Sigmoid colon (tissue), 7 donors: Measurements from ENCODE around the gene AATF. TPM values are rescaled to one million over a fixed set of nuclear protein-coding genes. Genes with fewer than 3 reads are reported as not detected.

ENCODE experiments used
- DNase-seq: peaks from one replicate; pipeline ENCODE4 v3.0.0-alpha.2; 2019
- H3K27ac ChIP-seq, 4 donors: fragments of 200-600 bp; sonication (generic); one replicate each; pipeline ENCODE4 v1.5.1; 2016 to 2019; ENCODE audit warnings: mild to moderate bottlenecking in 1 of 4
- H3K27me3 ChIP-seq, 3 donors: fragments of 200-600 bp; sonication (generic); one replicate each; pipeline ENCODE4 v1.5.1; 2019; ENCODE audit warnings: mild to moderate bottlenecking in 1 of 3
- H3K36me3 ChIP-seq, 4 donors: fragments of 200-600 bp; sonication (generic); one replicate each; pipeline ENCODE4 v1.5.1; 2016 to 2019
- H3K4me1 ChIP-seq, 4 donors: fragments of 200-600 bp; sonication (generic); one replicate each; pipeline ENCODE4 v1.5.1; 2017 to 2019
- H3K4me3 ChIP-seq, 4 donors: fragments of 200-600 bp; sonication (generic); one replicate each; pipeline ENCODE4 v1.5.1; 2017 to 2019; ENCODE audit warnings: mild to moderate bottlenecking in 2 of 4, moderate library complexity in 1 of 4
- H3K9me3 ChIP-seq, 4 donors: fragments of 200-600 bp in 3 of 4; sonication (generic) in 3 of 4; one replicate each; pipeline versions ENCODE4 v1.5.1 to v1.6.1; 2013 to 2019
- CTCF ChIP-seq, 4 experiments: fragments of 450-650 bp in 3 of 4; fragments of 200-600 bp in 1 of 4; IDR thresholded peaks; one replicate each; pipeline ENCODE4 v1.5.1; 2016 to 2019; ENCODE audit warnings: antibody characterized with exemption in 4 of 4, mild to moderate bottlenecking in 3 of 4, moderate library complexity in 2 of 4
- EP300 ChIP-seq, 4 donors: sonication (generic); formaldehyde crosslinking; IDR thresholded peaks; one replicate each; pipeline ENCODE4 v1.6.1; 2017; ENCODE audit warnings: antibody characterized with exemption in 4 of 4
- POLR2A ChIP-seq, 2 donors: fragments of 450-650 bp; IDR thresholded peaks; one replicate each; pipeline ENCODE4 v1.6.1; 2016; ENCODE audit warnings: antibody characterized with exemption in 2 of 2, mild to moderate bottlenecking in 2 of 2, moderate library complexity in 2 of 2
- POLR2AphosphoS5 ChIP-seq, 4 donors: sonication (generic); formaldehyde crosslinking; IDR thresholded peaks; one replicate each; pipeline ENCODE4 v1.6.1; 2017; ENCODE audit warnings: antibody characterized with exemption in 4 of 4
- WGBS, 2 donors: extraction: QIAGEN DNeasy Blood & Tissue Kit; methylation state at CpG; one replicate each; pipeline ENCODE4 v1.1.7; 2013; 5-methylcytosine and 5-hydroxymethylcytosine counted together
- intact Hi-C: fragments of 100-400 bp; cut with DNase I; formaldehyde crosslinking; loops from one replicate; pipeline ENCODE4 v1.15.1; 2023
- polyA plus RNA-seq, 3 donors: library from polyadenylated mRNA; stranded (reverse); fragments of 200-250 nt; gene quantifications; one replicate each; pipeline ENCODE4 v1.2.3, GENCODE V29; 2013
- total RNA-seq, 4 donors: library from RNA; depleted of rRNA; stranded (reverse); fragments of >200 nt; gene quantifications; one replicate each; pipeline ENCODE4 v1.1.0, GENCODE V29; 2016
- donor health status: healthy with polysubstance abuse.
- donor health status: Bipolar disorder and iron deficiency.
- donor health status: healthy.

AATF gene
- total and polyA plus RNA-seq, 7 donors = 27.6 to 38.3 (median 33.2) TPM

GRCh38 chr17:37096071-37096470 lies 147.3 kb downstream of the AATF start:
- Histone ChIP-seq H3K4me3 (no peak overlapping the region), H3K27me3 (no peaks in the 10 kb centered on the region), H3K36me3 (peaks cover 0 to 36% (median 14%) of the 10 kb centered on the region in 4 donors), H3K27ac (no peak overlapping the region), H3K4me1 (peaks cover 0 to 13% (median 8%) of the 10 kb centered on the region in 4 donors), H3K9me3 (no peaks in the 10 kb centered on the region)
- DNase-seq = no peak
- WGBS, 2 donors = 78 to 94% methylated on average over 2 of the region's 2 CpGs
- intact Hi-C loops = no loop called here
- TF ChIP-seq CTCF (IDR thresholded peaks at IDR 0.05) (no peak), POLR2AphosphoS5 (IDR thresholded peaks at IDR 0.05) (no peak), EP300 (IDR thresholded peaks at IDR 0.05) (no peak), POLR2A (IDR thresholded peaks at IDR 0.05) (no peak)

- Histone ChIP-seq H3K4me1 (peaks cover 0 to 5% (median 0%) of the 10 kb centered on the region in 4 donors), H3K36me3 (peaks cover 0 to 45% (median 14%) of the 10 kb centered on the region in 4 donors), H3K9me3 (no peaks in the 10 kb centered on the region), H3K4me3 (no peak overlapping the region), H3K27me3 (no peaks in the 10 kb centered on the region), H3K27ac (no peak overlapping the region)
- TF ChIP-seq POLR2A (IDR thresholded peaks at IDR 0.05) = no peak
- no peak for TF ChIP-seq EP300 (IDR thresholded peaks at IDR 0.05)
- TF ChIP-seq POLR2AphosphoS5 (IDR thresholded peaks at IDR 0.05) = no peak
- no peak for TF ChIP-seq CTCF (IDR thresholded peaks at IDR 0.05)
- 76 to 89% methylated on average over 2 of the region's 2 CpGs for WGBS, 2 donors
- intact Hi-C loops = no loop called here
- no peak for DNase-seq
These were observed 148.4 kb downstream of the AATF start for GRCh38 chr17:37097154-37097553.

- H3K36me3 ChIP-seq = peaks cover 0 to 53% (median 17%) of the 10 kb centered on the region in 4 donors
- peaks cover 0 to 5% (median 0%) of the 10 kb centered on the region in 4 donors for H3K4me1 ChIP-seq
- H3K4me3 ChIP-seq = no peak overlapping the region
- WGBS, 2 donors = 91 to 92% methylated on average over 5 of the region's 5 CpGs
- H3K27ac ChIP-seq = no peak overlapping the region
- intact Hi-C loops = no loop called here
- DNase-seq = no peak
- TF ChIP-seq EP300 (IDR thresholded peaks at IDR 0.05) (no peak), POLR2A (IDR thresholded peaks at IDR 0.05) (no peak), POLR2AphosphoS5 (IDR thresholded peaks at IDR 0.05) (no peak), CTCF (IDR thresholded peaks at IDR 0.05) (no peak)
- H3K9me3 ChIP-seq = no peaks in the 10 kb centered on the region
- no peaks in the 10 kb centered on the region for H3K27me3 ChIP-seq
These were observed 149.4 kb downstream of the AATF start for GRCh38 chr17:37098152-37098551.

- Histone ChIP-seq H3K4me1 (peaks cover 0 to 5% (median 0%) of the 10 kb centered on the region in 4 donors), H3K9me3 (no peaks in the 10 kb centered on the region), H3K27ac (no peak overlapping the region), H3K4me3 (no peak overlapping the region), H3K27me3 (no peaks in the 10 kb centered on the region), H3K36me3 (peaks cover 0 to 61% (median 17%) of the 10 kb centered on the region in 4 donors)
- intact Hi-C loops = no loop called here
- TF ChIP-seq POLR2A (IDR thresholded peaks at IDR 0.05) (no peak), CTCF (IDR thresholded peaks at IDR 0.05) (no peak), EP300 (IDR thresholded peaks at IDR 0.05) (no peak), POLR2AphosphoS5 (IDR thresholded peaks at IDR 0.05) (no peak)
- 92 to 95% methylated on average over 9 of the region's 9 CpGs for WGBS, 2 donors
- DNase-seq = no peak
These were observed 150.3 kb downstream of the AATF start for GRCh38 chr17:37098910-37099664.
